ENCODE data around the gene ATP9B.

The ATP9B gene

GRCh38 chr18:79195716-79196683 lies 126.8 kb downstream of the ATP9B start:
- DNase-seq (ENCODE audit: low read depth in 2 of 2), result no peak

- DNase-seq (ENCODE audit: low read depth in 2 of 2), result no peak
Measured at GRCh38 chr18:79197531-79197930, 128.3 kb downstream of the ATP9B start.

- DNase-seq (ENCODE audit: low read depth in 2 of 2), result no peak
Measured at GRCh38 chr18:79199691-79200374, 130.6 kb downstream of the ATP9B start.

- DNase-seq (ENCODE audit: low read depth in 2 of 2), result no peak
Measured at GRCh38 chr18:79200546-79201268, 131.5 kb downstream of the ATP9B start.

GRCh38 chr18:79203017-79203605 lies 133.9 kb downstream of the ATP9B start:
- DNase-seq (ENCODE audit: low read depth in 2 of 2), result no peak

- DNase-seq (ENCODE audit: low read depth in 2 of 2), result no peak
Measured at GRCh38 chr18:79204889-79205807, 136.0 kb downstream of the ATP9B start.

GRCh38 chr18:79206444-79206843 lies 137.2 kb downstream of the ATP9B start:
- DNase-seq (ENCODE audit: low read depth in 2 of 2), result no peak

- DNase-seq (ENCODE audit: low read depth in 2 of 2), result no peak
Measured at GRCh38 chr18:79208906-79209305, 139.7 kb downstream of the ATP9B start.

GRCh38 chr18:79210002-79210910 lies 141.1 kb downstream of the ATP9B start:
- no peak for DNase-seq (ENCODE audit: low read depth in 2 of 2)

GRCh38 chr18:79211844-79212243 lies 142.7 kb downstream of the ATP9B start:
- DNase-seq (ENCODE audit: low read depth in 2 of 2), result no peak

- DNase-seq (ENCODE audit: low read depth in 2 of 2), result no peak
Measured at GRCh38 chr18:79214056-79214455, 144.9 kb downstream of the ATP9B start.

GRCh38 chr18:79216176-79216575 lies 147.0 kb downstream of the ATP9B start:
- DNase-seq (ENCODE audit: low read depth in 2 of 2), result no peak

- DNase-seq (ENCODE audit: low read depth in 2 of 2), result no peak
Measured at GRCh38 chr18:79217979-79218604, 148.9 kb downstream of the ATP9B start.

- DNase-seq (ENCODE audit: low read depth in 2 of 2), result no peak
Measured at GRCh38 chr18:79218605-79219190, 149.5 kb downstream of the ATP9B start.

- no peak for DNase-seq (ENCODE audit: low read depth in 2 of 2)
Measured at GRCh38 chr18:79221136-79221535, 151.9 kb downstream of the ATP9B start.

- no peak for DNase-seq (ENCODE audit: low read depth in 2 of 2)
Measured at GRCh38 chr18:79222790-79223189, 153.6 kb downstream of the ATP9B start.

- DNase-seq (ENCODE audit: low read depth in 2 of 2), result no peak
Measured at GRCh38 chr18:79223431-79223830, 154.2 kb downstream of the ATP9B start.

GRCh38 chr18:79224381-79224780 lies 155.2 kb downstream of the ATP9B start:
- no peak for DNase-seq (ENCODE audit: low read depth in 2 of 2)

- no peak for DNase-seq (ENCODE audit: low read depth in 2 of 2)
Measured at GRCh38 chr18:79227621-79228020, 158.4 kb downstream of the ATP9B start.
